ENCODE data around the gene TTC22. TPM values are rescaled to one million over a fixed set of nuclear protein-coding genes. Genes with fewer than 3 reads are reported as not detected.

TTC22 gene
- total RNA-seq, 1 experiment from 2014 or later: 0.59 TPM

DNA sequence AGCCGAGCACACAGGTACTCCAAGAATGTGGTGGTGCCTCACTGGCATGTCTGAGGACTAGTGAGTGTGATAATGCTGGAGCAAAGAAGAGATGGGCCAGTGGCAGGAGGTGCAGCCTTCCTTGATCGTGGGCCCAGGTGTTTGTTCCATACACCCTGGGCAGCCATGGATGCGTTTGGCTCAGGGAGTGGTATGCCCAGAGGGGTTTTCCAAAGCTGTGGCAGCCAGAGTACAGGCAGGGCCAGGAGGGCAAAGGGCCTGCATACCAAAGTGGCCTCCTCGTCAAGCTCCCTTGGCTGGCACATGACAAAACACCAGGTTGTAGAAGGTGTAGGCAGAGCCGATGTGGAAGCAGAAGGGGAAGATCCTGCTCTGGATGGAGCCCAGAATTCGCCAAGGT is 55.8 kb downstream of the TTC22 start:
- peaks cover 9 to 27% (median 16%) of the 10 kb centered on the region in 3 experiments; a peak in 6 of 7 replicates for H3K36me3 Mint-ChIP-seq (ENCODE audit: insufficient read depth in 1 of 3, low read depth in 3 of 3)
- TF ChIP-seq, protein P1, sequence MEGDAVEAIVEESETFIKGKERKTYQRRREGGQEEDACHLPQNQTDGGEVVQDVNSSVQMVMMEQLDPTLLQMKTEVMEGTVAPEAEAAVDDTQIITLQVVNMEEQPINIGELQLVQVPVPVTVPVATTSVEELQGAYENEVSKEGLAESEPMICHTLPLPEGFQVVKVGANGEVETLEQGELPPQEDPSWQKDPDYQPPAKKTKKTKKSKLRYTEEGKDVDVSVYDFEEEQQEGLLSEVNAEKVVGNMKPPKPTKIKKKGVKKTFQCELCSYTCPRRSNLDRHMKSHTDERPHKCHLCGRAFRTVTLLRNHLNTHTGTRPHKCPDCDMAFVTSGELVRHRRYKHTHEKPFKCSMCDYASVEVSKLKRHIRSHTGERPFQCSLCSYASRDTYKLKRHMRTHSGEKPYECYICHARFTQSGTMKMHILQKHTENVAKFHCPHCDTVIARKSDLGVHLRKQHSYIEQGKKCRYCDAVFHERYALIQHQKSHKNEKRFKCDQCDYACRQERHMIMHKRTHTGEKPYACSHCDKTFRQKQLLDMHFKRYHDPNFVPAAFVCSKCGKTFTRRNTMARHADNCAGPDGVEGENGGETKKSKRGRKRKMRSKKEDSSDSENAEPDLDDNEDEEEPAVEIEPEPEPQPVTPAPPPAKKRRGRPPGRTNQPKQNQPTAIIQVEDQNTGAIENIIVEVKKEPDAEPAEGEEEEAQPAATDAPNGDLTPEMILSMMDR (conservative IDR thresholded peaks at IDR 0.05): no peak
- no peak overlapping the region for H3K23ac ChIP-seq (ENCODE audit: insufficient read length, low read depth, low read length)
- DNase-seq: no peak
- H3K9me3 Mint-ChIP-seq: peaks cover 0 to 3% of the 10 kb centered on the region in 2 experiments; a peak in 2 of 5 replicates
- H3K27me3 Mint-ChIP-seq (ENCODE audit: low read depth): peaks cover 2% of the 10 kb centered on the region; the same call in 1 of the 2 replicates
- no peak overlapping the region for H3K56ac ChIP-seq (ENCODE audit: insufficient read length, low read depth, low read length)
- H2BK12ac ChIP-seq (ENCODE audit: insufficient read length, low read depth, low read length): no peak overlapping the region
- H3K18ac ChIP-seq (ENCODE audit: insufficient read length, low read depth, low read length): no peak overlapping the region
- no peak overlapping the region for H3K27ac ChIP-seq (ENCODE audit: insufficient read length, low read depth, low read length)
- WGBS (ENCODE audit: extremely low coverage, insufficient read length, low lambda C conversion rate): no CpG with 5 or more reads among the region's 6 CpGs
- 0 out of 4 replicates have a peak, but pooled peaks cover 0 to 3% of the 10 kb centered on the region in 2 experiments for H3K4me1 Mint-ChIP-seq
- H3K14ac ChIP-seq (ENCODE audit: insufficient read depth, low read length): no peak overlapping the region; the same call in 1 of the 2 replicates
- H2BK15ac ChIP-seq (ENCODE audit: low read depth, low read length): no peak overlapping the region
- H4K20me1 ChIP-seq (ENCODE audit: control insufficient read depth, insufficient read depth, insufficient read length): no peaks in the 10 kb centered on the region
- H3K4ac ChIP-seq (ENCODE audit: low read depth, low read length): no peak overlapping the region
- no peak overlapping the region for H4K5ac ChIP-seq (ENCODE audit: insufficient read length, low read depth, low read length)
- no peak overlapping the region for H3K9ac ChIP-seq (ENCODE audit: extremely low read depth, insufficient read length, low read length)
- no peaks in the 10 kb centered on the region for H3K79me1 ChIP-seq (ENCODE audit: insufficient read depth, low read depth, low read length, poor library complexity, severe bottlenecking)
- no peak overlapping the region for H3K4me3 Mint-ChIP-seq
- no peak overlapping the region for H4K8ac ChIP-seq (replicated peaks; ENCODE audit: insufficient read length, low read depth, low read length)
- H2BK5ac ChIP-seq (ENCODE audit: insufficient read length, low read length): no peak overlapping the region
- no peaks in the 10 kb centered on the region for H3K4me1 ChIP-seq (ENCODE audit: insufficient read depth, low read length)
- H2AK5ac ChIP-seq (ENCODE audit: insufficient read length, low read length): no peak overlapping the region
- no peaks in the 10 kb centered on the region for H3K9me3 ChIP-seq (ENCODE audit: control insufficient read depth, low read depth, low read length)
- no peak overlapping the region for H3T11ph ChIP-seq (ENCODE audit: low read length)
- H2AFZ ChIP-seq (ENCODE audit: low read length): no peak overlapping the region
- H2BK20ac ChIP-seq (ENCODE audit: low read depth, low read length, poor library complexity, severe bottlenecking): no peak overlapping the region
- H4K91ac ChIP-seq (ENCODE audit: insufficient read length, low read depth, low read length): no peak overlapping the region
- H2BK120ac ChIP-seq (ENCODE audit: low read depth, low read length, poor library complexity, severe bottlenecking): no peak overlapping the region
- H3K4me2 ChIP-seq (ENCODE audit: insufficient read depth, insufficient read length, low read length): no peak overlapping the region
- H3K27ac Mint-ChIP-seq: no peak overlapping the region
- no peaks in the 10 kb centered on the region for H3K79me2 ChIP-seq (ENCODE audit: insufficient read depth, low read length)
- H3K27me3 ChIP-seq (ENCODE audit: insufficient read depth, low read length): no peaks in the 10 kb centered on the region
- H3K23me2 ChIP-seq (ENCODE audit: insufficient read length, low read depth, low read length, poor library complexity, severe bottlenecking): no peaks in the 10 kb centered on the region
